Ammon's horn (tissue), 1 donor: ENCODE data around the gene IRX3.
"Not testable (repeated sequence)": the region's sequence is repeated elsewhere in the genome, so short reads cannot be mapped to it uniquely, and the experiment has no call there.

ENCODE experiments used
- DNase-seq: peaks from one replicate; pipeline ENCODE4 v3.0.0-alpha.2; 2016; ENCODE audit warnings: low spot score

IRX3 gene

DNA sequence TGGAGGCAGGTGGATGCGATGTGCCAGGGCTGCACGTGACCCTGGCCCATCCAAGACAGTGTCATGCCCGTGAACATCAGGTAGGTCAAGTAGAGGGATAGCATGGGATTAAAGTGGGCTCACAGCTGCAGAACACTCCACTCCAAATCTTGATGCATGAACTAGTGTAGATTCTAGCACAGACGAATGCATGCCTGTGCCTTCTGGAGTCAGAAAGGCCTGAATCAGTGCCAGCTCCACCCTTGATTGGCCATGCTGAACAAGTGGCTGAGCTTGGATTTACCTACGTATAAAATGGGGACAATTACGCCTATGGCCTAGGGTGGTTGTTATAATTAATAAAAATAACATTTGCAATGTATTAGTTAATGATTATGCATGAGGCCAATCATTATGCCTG lies 10.6 kb downstream of the IRX3 start:
- no peak for DNase-seq

DNA sequence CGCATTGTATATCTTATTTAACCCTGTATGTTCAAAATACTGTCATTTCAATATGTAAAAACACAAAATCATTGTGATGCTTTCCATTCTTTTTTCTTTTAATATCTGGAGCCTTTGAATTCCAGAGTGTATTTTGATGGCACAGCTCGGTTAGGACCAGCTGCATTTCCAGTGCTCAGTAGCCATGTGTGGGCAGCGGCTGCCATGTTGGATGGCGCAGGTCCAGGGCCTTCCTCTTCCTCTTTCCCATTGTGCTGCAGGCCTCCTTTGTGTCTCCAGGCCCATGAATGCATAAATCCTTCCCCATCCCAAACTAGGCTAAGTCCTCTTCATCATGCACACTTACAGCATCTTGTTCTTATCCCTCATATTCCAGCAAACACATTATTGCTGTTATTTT lies 13.0 kb downstream of the IRX3 start:
- DNase-seq: no peak

DNA sequence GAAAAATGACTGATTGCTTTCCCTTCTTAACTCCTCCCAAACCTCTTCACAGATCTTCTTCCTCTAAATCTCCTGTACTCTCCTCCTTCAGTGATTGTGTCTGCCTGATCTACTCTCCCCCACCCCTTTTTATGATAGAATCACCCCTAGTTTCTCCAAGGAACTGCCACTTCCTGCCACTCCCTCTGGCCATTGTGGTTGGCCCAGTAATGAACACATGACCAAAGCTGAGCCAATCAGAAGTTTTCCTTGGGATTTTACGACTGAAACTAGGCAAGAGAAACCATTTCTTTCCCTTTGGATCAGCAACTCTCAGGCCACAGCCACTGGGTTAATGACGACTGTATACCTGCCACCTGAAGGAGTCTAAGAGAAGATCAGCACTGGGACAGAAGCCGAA lies 15.9 kb downstream of the IRX3 start:
- no peak for DNase-seq

DNA sequence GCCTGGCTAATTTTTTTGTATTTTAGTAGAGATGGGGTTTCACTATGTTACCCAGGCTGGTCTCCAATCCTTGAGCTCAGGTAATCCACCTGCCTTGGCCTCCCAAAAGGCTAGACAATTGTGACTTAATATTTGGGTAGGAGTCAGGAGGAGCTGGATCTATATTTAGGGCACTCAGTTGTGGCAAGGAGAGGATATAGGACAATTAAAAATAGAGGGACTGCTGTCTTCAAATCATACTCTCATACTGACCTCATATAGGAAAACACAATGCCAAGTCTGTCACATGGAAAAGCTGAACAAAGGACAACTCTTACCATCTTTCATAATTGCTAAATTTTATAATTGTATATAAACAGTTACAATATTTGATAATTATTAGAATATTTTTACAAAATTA lies 17.1 kb downstream of the IRX3 start:
- no peak for DNase-seq

DNA sequence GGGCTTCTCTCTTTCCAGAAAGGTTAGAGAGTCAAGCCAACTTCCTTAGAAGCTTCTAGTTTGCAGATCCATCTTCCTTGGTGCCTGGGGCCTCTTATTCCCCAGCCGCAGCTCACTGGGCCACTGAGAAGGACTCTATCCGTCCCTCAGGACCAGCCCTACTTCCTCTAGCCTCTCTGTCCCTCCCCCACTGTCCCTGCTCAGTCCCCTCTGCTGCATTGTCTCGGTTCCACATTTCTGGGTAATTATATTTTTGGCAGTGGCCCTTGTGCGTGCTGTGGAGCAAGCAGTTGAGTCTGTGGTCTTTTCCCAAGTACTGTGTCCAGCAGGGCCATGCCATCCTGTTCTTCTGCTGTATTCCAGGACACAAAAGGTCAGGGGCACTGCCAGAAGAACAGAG lies 17.8 kb downstream of the IRX3 start:
- DNase-seq: no peak

DNA sequence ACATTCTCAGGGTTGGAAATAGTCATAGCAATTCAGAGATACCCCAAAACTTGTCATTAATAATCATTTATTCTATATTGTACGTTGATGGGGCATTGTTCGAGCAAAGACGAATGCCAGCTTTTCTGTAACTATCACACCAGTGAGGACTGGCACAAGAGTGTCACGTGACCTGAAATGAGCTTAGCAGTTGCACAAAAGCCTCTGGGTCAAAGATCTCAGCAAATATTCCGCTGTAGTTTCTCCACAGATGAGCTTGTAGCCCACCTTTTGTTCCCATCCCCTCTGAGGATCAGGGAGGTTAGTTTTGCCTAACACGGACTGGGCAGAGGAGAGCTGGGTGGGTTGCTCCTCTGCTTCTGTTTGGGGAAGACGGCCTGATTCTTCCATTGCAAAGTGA lies 18.2 kb downstream of the IRX3 start:
- no peak for DNase-seq

DNA sequence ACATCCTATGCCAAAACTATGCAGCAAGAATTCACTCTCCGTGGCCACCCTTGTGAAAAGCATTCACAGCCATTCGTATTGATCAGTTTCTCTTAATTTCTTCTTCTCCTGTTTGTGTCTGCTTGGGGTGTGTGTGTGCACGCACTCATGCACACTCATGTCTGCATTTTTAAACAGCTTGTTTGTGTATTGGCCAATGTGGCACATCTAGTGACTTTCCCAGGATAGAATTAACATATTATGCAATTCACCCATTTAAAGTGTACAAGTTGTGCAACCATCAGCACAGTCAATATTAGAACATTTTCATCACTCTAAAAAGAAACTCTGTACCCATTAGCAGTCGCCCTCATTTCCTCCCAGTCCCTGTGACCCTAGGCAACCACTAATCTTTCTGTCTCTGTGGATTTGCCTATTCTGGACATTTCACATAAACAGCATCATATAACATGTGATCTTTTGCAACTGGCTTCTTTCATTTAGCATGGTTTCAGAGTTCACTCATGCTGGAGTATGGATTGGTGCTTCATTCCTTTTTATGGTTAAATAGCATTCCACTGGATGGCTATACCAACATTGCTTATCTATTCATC lies 20.1 kb downstream of the IRX3 start:
- DNase-seq: no peak

DNA sequence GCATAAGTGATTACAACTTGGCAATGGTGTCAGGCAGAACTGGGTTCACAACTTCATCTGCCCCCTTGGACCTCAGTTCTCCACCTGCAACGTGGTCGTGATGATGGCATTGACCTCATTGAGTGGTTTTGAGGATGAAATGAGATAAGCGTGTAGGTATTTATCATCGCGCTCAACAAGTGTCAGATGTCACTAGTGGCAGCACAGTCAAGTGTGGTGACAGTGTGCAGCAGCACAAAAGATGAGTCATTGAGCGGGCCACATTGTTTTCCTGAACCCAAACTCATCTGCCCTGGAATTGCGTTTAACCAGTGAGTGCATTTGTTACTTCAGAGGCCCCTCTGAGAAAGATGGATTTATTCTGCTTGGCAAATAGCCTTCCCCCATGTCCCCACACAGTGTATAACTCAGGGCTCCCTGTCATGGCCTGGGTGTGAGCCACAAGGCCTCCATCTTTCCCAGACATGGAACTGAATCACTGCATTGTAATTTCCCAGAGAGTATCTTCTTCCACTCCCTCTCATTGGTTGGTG lies 20.9 kb downstream of the IRX3 start:
- no peak for DNase-seq

DNA sequence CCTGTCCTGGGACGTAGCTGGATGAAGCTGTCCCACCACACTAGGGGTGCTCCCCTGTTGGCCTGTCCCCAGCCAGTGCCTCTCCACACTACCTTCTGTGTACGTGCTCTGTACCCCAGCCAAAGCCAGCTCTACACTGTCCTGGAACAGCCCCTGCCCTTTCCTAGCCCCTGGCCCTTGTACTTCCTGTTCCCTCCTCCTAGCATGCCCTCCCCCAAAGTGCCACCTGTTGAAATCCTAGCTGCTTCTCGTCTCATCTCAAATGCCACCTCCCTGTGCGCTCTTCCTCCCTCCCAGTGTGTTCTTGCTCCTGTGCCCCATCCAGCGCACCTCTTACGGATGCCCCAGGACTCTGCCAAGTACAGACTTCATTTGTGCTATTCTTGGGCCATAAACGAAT lies 33.5 kb downstream of the IRX3 start:
- DNase-seq: no peak

DNA sequence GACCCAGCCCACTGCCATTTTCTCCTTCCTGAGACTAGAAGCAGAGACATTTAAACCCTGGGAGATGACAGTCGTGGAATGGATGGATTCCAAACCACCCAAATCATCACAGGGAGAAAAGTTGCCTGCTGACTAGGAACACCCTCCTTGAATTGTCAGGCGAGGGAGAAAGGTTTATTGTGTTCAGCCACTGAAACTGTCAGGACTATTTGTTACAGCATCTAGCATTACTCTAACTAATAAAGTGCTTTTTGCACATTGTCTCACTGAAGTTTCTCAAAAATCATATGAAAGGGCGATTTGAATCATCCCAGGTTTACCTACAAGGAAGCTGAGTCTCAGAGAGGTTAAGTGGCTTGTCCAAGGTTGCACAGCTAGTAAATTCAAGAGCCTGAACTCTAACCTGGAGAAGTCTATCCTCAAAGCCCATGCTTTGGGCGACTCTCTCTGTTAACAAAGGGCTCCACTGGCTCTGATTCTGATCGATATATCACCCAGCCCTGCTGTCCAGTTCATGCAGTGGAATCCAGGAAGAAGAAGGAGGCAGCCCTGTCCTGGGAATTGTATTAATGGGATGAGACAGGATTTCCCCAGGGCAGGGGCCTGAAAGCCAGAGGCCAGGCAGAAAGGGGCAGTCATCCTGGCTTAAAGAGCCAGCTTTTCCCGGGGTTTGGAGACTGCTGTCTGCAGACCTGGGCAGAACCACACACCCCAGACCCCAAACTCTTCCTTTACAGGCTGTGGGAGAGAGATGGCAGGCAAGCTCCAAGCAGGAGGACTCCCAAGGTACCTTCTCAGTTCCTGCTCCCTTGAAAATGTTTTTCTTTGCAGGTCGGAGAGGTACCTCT lies 37.5 kb downstream of the IRX3 start:
- no peak for DNase-seq

DNA sequence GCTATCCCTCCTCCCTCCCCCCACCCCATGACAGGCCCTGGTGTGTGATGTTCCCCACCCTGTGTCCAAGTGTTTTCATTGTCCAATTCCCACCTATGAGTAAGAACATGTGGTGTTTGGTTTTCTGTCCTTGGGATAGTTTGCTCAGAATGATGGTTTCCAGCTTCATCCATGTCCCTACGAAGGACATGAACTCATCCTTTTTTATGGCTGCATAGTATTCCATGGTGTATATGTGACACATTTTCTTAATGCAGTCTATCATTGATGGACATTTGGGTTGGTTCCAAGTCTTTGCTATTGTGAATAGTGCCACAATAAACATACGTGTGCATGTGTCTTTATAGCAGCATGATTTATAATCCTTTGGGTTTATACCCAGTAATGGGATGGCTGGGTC lies 38.9 kb downstream of the IRX3 start:
- DNase-seq: not testable (repeated sequence)

DNA sequence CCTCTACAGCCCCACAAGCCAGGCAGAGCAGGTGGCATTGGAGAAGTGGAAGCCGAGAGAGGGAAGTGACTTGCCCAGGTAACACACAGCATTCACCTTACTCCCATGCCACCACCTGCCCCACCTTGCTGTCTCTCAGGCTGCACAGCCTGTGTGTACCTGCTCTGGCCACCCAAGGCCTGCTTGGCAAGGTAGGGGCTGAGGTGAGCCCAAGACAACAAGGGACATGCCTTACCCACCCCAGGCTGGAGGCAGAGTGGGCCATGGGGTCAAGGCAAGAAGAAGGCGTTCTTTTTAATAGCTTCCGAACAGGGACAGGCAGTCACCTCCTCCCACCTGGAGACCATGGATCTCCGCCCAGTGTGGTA lies 40.1 kb downstream of the IRX3 start:
- DNase-seq: no peak

DNA sequence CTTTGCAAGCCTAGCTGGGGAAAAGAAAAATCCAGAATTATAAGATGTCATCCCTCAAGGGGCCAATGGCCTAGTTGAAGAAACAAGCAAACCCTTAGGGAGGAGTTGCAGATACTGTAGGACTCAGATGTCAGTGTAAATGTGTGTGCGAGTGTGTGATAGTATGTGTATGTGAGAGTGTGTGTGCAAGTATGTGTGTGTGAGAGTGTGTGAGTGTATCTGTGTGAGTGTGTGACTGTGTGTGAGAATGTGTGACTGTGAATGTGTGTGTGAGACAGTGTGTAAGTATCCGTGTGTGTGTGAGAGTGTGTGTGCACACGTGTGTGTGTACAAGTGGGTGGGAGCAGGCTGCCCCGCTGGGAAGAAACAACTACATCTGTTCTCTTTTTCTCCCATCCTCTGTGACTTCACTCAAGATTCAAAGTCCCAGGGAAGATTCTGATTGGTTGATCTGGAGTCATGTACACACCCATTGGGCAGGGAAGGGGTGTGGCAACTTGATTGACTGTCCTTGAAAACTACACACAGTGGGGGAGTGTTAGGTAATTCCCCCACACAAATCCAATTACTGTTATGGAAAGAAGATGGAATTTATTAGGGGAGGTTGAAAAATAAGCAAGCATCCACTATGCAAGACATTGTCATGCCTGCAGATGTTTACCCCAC lies 40.7 kb downstream of the IRX3 start:
- no peak for DNase-seq

DNA sequence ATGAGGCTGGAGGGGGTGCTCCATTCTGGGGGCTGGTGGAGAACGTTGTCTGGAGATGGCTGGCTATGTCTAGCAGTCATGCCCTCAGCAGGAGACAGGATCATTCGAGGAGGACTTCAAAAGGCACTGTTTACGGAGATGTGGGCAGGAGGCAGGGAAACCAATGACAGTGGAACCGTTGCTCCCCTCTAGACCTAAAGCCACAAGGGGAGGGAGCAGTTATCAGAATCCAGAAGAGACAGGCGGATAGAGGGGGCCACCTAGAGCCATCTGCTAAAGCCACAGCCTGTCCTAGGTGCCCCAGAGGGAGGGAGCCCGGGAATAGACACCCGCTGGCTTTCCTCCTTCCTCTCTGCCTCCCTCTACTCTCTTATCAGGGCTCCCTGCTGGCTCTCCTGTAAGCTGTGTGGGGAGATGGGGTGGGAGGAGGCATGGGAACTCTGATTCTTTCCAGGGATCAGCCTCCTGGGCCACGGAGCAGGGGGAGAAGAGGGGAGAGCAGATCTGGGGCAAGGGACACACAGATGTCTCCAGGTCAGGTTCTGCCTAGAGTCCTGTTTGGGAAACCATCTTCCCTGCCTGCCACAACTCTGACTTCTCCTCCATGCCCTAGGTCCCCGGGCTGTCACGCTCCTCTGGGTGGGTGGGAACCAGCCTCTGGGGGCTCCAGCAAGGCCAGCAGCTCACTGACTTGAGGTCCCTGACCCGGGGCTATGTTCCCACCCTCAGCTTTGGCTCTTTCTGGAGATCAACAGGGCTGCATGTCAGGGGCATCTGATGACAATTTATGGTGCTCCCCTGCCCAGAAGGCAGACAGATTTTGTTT lies 42.3 kb downstream of the IRX3 start:
- DNase-seq: no peak

DNA sequence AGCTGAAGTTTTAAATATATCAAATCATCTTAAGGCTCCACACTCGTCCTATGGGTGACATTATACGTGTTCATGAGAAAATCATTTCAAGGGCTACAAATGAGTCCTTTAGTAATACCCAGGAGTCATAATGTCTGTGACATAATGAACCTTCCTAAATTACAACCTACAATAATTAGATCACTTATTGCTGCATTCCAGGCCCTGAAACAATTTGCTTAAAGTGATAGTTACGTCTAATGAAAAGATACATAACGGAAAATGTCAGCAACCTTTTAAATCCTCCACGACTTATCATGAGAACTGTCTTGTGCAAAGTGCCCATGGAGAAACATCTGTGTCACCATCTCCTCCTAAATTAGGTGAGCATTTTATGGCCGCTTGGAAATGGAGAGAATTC lies 43.4 kb downstream of the IRX3 start:
- no peak for DNase-seq

DNA sequence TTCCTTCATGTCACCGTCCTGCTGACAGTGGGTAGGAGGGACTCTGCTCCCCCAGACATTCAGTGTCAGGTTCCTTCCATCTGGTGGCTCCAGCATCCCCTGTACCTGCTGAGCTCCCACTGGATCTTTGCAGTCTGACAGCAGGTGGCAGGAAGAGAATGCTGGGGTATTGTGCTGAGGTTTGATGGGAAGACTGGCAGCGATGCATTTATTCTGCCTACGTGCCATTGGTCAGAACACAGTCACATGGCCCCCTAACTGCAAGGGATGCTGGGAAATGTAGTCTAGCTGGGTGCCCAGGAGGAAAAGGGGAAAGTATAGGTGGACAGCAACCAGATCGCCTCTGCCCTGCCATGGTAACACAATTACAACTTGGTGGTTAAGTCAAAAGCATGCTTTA lies 44.4 kb downstream of the IRX3 start:
- DNase-seq: no peak

DNA sequence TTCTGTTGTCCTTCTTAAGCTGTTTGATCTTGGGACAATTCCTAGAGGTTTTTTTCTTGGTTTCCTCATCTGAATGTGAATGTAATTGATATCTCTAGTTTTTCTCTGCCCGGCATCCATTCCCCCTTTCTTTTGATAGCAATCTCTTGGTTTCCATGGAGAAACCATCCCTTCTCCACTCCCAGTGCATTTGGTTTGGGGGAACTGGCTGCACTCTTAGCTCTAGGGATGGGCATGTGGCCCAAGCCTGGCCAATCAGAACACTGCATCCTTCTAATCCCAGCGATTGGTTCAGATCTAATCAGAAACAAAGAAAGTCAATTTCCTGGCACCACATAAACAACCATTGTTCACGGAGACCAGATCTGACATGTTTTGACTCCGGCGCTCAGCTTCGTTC lies 45.1 kb downstream of the IRX3 start:
- no peak for DNase-seq

DNA sequence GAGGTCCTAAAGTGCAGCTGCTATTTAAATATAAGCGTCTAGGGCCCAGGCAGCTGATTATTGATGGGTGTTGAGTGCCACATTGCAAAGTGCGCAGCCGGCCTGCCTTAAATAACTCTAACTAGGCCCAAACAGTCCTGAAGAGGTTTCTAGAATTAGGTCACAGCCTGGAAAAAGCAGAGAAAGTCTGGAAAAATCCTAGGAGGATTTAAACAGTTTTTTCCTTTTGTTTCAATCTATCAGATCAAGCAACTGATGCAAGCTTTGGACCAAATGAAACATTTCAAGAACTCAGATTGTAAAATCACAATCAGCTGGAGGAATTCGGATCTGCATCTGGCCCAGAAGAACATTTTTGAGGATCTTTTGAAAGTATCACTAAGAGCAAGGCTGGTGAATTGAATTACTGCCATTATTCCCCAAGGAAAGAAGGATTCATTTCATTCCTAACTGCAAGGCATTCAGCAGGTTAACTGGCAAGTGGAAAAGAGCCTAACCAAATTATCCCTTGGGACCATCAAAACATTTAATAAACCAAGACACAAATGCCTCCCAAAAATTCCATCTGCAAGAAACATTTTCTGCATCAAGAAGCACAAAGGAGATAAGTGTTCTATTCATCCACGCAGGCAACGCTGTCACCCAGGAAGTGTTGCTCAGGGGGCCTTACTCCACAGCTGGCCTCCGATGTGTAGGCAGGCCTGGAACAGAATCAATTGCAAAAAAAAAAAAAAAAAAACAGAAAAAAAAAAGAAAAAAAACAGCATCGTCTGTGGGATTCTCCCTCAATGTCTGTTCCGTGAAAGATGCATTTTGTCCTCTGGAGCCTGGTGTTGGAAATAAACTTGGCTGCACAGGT lies 46.1 kb downstream of the IRX3 start:
- no peak for DNase-seq

DNA sequence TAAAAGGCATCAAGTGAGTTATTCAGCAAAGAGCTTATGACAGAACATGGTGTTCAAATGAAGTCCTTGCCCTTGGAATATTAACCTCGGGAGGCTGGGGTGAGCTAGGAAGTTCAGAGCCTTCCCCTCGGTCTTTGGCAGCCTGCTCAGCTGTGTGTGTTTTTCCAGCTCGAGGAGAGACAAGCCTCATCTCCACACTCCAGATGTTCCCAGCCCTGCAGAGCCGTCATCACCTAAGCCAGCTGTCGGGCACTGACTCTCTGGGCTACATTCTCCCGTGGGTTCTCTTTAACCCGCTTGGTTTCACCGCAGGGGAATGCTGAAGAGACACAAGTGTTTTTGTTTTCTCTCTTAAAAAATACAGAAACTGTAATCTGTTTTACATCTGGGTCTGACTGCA lies 47.1 kb downstream of the IRX3 start:
- DNase-seq: no peak

DNA sequence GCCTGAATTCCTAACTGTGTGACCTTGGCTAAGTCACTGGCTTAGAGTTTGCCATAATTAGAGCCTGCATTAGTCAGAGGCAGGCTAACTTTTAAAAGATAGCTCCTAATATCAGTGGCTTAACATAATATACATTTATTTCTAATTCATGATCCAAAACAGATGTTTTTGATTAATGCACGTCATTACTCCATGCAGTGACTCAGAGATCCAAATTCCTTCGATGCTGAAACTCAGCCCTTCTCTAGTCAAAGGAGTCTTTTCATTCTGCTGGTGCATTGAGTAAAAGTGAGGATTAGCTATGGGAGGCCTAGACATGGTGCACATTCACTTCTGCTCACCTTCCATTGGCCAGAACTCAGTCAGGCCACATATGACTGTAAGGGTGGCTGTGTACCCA lies 49.8 kb downstream of the IRX3 start:
- no peak for DNase-seq

DNA sequence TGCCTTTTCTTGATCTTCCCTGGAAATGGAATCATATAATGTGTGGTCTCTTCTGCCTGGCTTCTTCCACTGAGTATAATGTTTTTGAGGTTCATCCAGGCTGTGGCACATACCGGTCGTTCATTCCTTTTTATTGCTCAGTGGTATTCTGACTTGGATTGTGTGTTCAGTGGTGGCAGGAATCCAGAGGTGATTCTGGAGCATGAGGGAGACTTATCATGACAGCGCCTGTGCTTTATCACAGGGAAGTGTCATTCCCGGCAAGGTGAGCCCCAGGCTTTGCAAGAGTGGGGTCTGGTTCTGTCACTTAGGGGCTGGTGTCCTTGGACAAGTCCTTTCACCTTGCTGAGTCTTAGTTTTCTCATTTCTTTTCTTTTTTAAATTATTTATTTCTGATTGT lies 53.0 kb downstream of the IRX3 start:
- DNase-seq: no peak
